T-helper 17 cell (primary cell): ENCODE results near the gene MZT2A. TPM values are rescaled to one million over a fixed set of nuclear protein-coding genes. Genes with fewer than 3 reads are reported as not detected.
"Not testable (repeated sequence)": the region's sequence is repeated elsewhere in the genome, so short reads cannot be mapped to it uniquely, and the experiment has no call there.

ENCODE experiments used
- ATAC-seq: fragments of 150-1000 bp; cut with Tn5 transposase; 2 replicates; pipeline ENCODE4 v1.10.0; 2021; ENCODE audit warnings: mild to moderate bottlenecking, moderate library complexity
- DNase-seq, 3 donors: peaks; one replicate each; pipeline versions ENCODE4 v3.0.0 to v3.0.0-alpha.2; 2020 to 2021
- H3K9me3 ChIP-seq: one replicate; pipeline ENCODE4 v1.7.0; 2013; ENCODE audit warnings: low read length, mild to moderate bottlenecking; ENCODE audit not compliant: control insufficient read depth, poor library complexity, severe bottlenecking
- H3K27ac Mint-ChIP-seq: one replicate; pipeline ENCODE4 v1.8.0; 2022; ENCODE audit warnings: mild to moderate bottlenecking, moderate library complexity, mixed read lengths
- H3K27me3 Mint-ChIP-seq: one replicate; pipeline ENCODE4 v1.8.0; 2022; ENCODE audit warnings: mixed read lengths
- H3K36me3 Mint-ChIP-seq: one replicate; pipeline ENCODE4 v1.8.0; 2022; ENCODE audit warnings: low read depth, mixed read lengths
- H3K4me1 Mint-ChIP-seq: one replicate; pipeline ENCODE4 v1.8.0; 2022; ENCODE audit warnings: mild to moderate bottlenecking, mixed read lengths
- H3K4me3 Mint-ChIP-seq: one replicate; pipeline ENCODE4 v1.8.0; 2022; ENCODE audit warnings: mild to moderate bottlenecking, moderate library complexity, mixed read lengths
- total RNA-seq, 4 donors: library from RNA in 2 of 4; stranded (reverse) in 2 of 4; gene quantifications; one replicate each; pipeline ENCODE4 v1.2.3 and lab custom pipeline; 2022 to 2026

The MZT2A gene
- total RNA-seq, 2 donors from 2014 or later = 58.4 to 89.1 TPM

DNA sequence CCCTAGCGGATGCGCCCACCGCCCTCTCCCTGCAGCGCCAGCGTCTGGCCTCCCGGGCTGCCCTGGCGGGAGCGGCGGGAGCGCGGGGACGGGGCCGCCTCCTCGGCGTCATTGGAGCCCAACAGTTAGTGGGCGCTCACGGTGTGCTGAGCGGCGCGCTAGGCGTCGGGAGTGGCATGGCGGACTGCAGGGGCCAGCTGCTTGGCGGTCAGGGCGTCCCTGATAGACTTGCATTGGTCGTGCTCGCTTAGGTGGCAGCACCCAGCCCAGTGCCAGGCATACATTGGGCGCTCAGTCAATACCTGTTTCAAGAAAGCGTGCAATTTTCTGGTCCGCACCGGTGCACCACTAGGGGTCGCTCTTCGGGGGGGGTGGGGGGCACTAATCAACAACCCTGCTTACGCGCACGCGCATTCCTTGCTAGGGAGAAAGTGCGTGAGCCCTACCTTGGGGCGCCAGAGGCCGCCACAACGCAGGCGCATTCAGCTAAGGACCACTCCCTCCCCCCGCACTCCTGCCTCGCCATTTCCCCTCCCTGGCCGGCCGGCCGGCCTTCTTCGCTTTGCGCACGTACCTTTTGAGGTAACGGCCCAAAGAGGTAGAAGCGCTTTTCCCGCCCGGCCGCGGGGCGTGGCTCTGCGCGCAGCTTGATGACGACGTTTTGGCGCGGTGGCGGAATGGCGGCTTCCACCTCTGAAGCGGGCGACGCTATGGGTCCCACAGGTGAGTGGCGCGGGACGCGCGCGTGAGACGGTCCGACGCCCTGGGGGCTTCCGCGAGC, 411 bp upstream of the MZT2A start:
- DNase-seq (peak; percentile 88), ATAC-seq (peak; percentile 78)
- Mint-ChIP-seq H3K4me3 (peak overlapping the region; percentile 94), H3K36me3 (peaks cover 3% of the 10 kb centered on the region), H3K27me3 (no peaks in the 10 kb centered on the region), H3K27ac (peak overlapping the region; percentile 98), H3K4me1 (peaks cover 17% of the 10 kb centered on the region)
- no peaks in the 10 kb centered on the region for H3K9me3 ChIP-seq

DNA sequence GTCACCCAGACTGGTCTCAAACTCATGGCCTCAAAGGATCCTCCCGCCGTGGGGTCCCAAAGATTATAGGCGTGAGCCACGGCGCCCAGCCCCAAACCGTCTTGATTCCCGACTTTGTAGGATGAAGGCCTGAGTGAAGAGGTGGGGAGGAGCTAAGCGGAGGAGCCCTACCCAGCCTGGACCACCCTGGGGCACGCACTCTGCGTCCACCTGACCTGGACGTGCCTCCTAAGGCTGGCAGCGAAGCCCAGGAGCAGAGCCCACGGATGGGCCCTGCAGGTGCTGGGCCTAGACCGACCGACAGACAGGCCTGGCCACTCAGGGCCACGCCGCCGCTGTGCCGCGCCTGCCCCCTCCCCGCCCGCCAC, 744 bp downstream of the MZT2A start:
- peak overlapping the region; percentile 91 for H3K27ac Mint-ChIP-seq
- DNase-seq, H3K36me3 Mint-ChIP-seq, H3K27me3 Mint-ChIP-seq, H3K9me3 ChIP-seq, ATAC-seq: not testable (repeated sequence)
- peak overlapping the region; percentile 89 for H3K4me3 Mint-ChIP-seq
- peaks cover 17% of the 10 kb centered on the region for H3K4me1 Mint-ChIP-seq

DNA sequence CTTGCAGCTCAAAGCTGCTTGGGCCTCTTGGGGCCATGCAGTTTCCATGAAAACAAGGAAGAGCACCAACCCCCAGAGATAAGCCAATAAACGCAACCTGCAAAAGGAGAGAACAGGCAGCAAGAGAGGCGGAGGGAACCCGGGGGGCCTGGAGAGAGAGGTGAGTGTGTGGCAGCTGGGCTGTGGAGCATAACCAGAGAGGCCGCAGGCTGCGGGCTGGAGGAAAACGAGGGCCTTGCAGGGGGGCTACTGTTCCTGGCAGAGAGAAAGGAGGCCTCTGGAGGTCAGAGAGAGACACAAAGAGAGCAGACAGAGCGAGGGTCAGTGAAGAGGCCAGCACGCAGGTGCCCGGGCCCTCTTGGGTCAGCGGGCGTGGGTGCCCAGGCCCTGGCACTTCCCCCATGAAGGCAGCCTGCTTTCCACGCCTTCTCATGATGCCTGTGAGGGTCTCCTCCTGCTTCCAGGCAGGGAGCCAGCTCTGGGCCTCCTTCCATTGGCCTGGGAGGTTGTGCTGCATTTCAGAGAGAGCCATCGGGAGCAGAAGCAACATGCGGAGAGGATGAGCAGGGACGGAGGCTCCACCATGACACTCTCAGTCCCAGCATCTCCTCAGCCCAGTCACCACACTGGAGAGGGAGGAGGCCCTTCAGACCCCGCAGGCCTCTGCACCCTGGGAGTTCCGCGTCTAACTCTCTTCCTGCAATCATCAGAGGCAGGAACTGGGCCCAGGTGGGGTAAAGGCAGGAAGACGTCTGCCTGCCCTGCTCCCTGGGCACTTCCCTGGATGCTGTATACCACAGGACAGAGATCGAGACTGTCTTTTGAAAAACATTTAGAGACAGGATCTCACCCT, 1.4 kb downstream of the MZT2A start:
- H3K27ac Mint-ChIP-seq = peak overlapping the region; percentile 91
- peaks cover 17% of the 10 kb centered on the region for H3K4me1 Mint-ChIP-seq
- peak in 1 of 3 donors; percentile 21 for DNase-seq

DNA sequence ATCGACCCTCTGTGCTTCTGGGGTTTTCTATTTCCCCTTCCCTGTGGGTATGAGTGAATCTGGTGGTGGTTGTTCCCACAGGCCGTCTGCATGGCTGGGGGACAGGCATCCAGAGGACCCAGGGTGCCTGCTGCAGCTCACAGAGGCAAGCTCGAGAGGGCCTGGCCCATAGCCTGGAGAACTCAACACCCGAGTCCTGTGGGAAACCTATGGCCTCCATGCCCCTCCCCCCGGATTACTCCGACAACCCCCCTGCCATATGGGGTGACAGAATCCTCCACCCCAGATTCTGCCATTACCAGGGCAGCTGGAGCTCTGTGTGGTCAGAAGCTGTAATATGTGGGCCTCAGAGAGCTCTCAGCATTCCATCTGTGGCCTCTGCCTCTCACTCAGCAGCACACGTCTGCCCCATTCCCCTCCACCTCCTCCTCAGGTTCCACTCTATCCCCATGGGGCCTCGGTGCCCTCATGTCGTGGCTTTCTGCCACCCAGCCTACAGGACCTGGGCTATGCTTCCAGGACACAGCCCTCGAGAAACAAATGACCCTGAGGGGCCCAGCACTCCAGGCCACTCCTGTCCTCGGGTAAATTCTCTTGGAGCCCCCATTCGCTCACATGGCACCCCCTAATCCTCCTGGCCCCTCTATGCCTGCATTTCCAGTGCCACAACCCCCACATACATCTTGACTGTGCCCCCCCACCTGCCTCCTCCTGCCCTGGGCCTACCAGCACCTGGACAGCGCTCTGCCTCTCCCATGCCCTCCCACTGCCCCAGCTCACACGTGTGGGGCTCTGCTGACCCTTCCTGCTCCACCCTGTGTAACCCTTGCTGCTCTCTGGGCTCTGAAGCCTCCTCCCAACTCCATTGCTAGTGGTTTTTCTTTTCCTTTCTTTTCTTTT, 3.6 kb downstream of the MZT2A start:
- DNase-seq (no peak), ATAC-seq (no peak)
- H3K4me3 Mint-ChIP-seq = no peak overlapping the region
- peaks cover 12% of the 10 kb centered on the region for H3K4me1 Mint-ChIP-seq
- H3K27ac Mint-ChIP-seq = peak overlapping the region; percentile 75
- no peaks in the 10 kb centered on the region for H3K9me3 ChIP-seq
- peaks cover 3% of the 10 kb centered on the region for H3K36me3 Mint-ChIP-seq
- no peaks in the 10 kb centered on the region for H3K27me3 Mint-ChIP-seq

More for the DNA sequence above, 1.4 kb downstream of the MZT2A start:
- H3K27me3 Mint-ChIP-seq, H3K9me3 ChIP-seq, H3K36me3 Mint-ChIP-seq, ATAC-seq: not testable (repeated sequence)
- H3K4me3 Mint-ChIP-seq = peak overlapping the region; percentile 89

DNA sequence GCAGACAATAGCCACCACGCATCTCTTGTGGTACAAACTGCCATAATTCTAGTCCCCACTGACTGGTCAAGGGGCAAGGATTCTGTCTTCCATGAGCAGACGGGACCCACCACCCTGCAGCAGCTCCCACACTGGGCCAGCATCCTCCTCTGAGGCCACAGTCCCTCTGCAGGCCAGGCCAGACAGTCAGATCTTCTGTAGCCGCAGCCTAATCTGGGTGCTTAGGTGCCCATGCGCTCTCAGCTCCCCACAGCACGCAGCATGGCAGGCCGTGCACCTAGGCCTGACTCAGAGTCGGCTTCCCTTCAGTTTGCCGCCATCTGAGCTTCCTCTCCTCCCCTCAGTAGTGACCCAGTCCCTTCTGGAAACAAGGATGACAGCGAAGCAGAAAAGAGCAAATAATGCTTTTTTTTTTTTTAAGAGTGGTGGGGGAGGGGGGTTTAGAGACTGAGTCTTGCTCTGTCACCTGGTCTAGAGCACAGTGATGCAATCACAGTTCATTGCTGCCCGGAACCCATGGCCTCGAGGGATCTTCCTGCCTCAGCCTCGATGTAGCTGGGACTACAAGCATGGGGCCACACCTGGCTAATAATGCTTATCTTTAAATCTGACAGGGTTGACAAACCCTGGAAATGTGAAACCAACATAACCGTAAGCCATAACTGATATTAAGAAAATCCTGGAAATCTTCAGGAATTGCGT, 5.8 kb downstream of the MZT2A start:
- not testable (repeated sequence) for H3K9me3 ChIP-seq, H3K36me3 Mint-ChIP-seq, H3K4me3 Mint-ChIP-seq, DNase-seq, H3K27ac Mint-ChIP-seq, ATAC-seq, H3K27me3 Mint-ChIP-seq
- peaks cover 16% of the 10 kb centered on the region for H3K4me1 Mint-ChIP-seq

DNA sequence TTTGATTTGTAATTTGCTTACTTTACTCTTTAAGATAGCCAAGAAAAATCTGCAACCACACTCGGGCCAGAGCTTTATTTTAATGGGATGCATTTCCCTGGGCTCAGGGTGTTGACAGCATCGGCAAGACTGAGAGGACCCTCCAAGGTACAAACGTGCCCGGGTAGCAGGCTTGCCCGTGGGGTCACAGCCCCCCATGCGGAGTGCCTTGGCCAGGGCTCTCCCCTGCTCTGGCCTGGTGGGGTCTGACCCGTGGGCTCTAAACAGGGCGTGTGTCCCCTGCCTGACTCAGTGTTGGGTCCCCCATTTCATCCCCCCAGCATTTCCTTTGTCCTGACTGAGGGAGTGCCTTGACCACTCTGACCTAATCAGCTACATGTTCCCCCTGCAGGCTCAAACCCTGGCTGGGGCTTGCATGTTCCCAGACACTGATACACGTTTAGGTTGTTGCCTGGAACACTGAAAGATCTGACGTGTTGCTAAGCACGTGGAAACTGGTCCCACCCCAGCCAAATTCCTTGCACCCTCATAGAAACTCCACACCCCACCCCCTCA, 7.2 kb downstream of the MZT2A start:
- not testable (repeated sequence) for H3K9me3 ChIP-seq, H3K4me3 Mint-ChIP-seq, H3K27ac Mint-ChIP-seq, H3K36me3 Mint-ChIP-seq, DNase-seq, ATAC-seq, H3K27me3 Mint-ChIP-seq
- H3K4me1 Mint-ChIP-seq = peaks cover 11% of the 10 kb centered on the region

DNA sequence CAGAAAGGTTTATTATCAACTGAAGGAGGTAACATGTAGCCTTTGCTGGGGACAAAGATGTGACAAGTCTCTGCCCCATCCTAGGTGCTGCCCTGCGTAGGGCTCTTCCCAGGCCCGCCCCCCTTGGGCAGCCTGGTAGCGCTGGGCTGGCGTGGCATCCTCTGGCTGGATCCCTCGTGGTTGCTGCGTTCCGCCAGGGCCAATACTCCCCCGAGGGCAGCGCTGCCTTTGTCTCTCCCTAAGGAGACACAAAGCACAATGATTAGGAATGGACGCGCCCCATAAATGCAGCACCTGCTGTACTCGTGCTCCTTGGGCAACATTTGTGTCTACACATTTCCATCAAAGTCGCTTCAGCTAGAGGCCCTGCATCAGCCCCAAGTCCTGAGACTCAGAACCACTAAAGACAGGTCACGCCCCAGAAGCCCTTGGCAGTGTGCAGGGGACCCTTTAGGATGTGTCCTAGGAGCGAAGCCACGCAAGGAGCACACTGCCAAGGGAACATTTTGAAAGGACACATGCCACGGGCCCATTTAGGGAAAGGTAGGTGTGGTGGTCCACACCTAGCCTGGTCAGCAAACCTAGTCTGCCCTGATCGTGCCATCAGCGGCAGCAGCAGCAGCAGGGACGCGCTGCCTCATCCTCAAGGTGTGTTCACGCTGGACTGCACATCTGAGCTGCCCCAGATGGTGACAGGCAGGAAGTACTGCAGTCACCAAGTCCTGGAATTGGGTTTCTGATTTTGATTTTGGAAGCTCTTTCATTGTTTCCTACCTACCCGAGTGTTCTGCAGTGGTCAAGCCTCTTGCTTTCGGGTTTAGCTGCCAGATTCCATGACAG, 8.0 kb downstream of the MZT2A start:
- not testable (repeated sequence) for H3K9me3 ChIP-seq, H3K4me1 Mint-ChIP-seq, H3K27me3 Mint-ChIP-seq, ATAC-seq, H3K36me3 Mint-ChIP-seq, H3K27ac Mint-ChIP-seq, DNase-seq, H3K4me3 Mint-ChIP-seq

DNA sequence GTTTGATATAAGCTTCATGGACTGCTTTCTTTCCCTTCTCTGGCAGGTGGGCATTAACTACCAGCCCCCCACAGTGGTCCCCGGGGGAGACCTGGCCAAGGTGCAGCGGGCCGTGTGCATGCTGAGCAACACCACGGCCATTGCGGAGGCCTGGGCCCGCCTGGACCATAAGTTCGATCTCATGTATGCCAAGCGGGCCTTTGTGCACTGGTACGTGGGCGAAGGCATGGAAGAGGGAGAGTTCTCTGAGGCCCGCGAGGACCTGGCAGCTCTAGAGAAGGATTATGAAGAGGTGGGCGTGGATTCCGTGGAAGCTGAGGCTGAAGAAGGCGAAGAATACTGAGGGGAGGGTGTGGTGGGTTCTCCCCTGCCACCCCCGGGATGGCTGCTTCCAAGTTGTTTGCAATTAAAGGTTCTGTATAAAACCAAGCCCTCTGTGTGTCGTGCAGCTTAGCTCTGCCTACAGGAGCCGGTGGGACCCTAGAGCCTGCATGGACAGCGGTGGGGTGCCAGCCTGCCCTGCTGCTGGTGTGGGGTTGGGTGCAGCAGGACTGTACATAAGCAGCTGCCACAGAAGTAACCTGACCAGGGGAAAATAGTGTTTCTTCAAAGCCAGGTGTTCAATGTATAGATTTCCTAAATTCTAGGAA, 9.6 kb downstream of the MZT2A start:
- H3K9me3 ChIP-seq, H3K4me1 Mint-ChIP-seq, H3K27me3 Mint-ChIP-seq, H3K4me3 Mint-ChIP-seq, H3K36me3 Mint-ChIP-seq, H3K27ac Mint-ChIP-seq, DNase-seq, ATAC-seq: not testable (repeated sequence)

DNA sequence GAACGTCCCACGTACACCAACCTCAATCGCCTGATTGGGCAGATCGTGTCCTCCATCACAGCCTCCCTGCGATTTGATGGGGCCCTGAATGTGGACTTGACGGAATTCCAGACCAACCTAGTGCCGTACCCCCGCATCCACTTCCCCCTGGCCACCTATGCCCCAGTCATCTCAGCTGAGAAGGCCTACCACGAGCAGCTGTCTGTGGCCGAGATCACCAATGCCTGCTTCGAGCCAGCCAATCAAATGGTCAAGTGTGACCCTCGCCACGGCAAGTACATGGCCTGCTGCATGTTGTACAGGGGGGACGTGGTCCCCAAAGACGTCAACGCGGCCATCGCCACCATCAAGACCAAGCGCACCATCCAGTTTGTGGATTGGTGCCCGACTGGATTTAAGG, 11.8 kb downstream of the MZT2A start:
- not testable (repeated sequence) for H3K27ac Mint-ChIP-seq, H3K4me3 Mint-ChIP-seq, DNase-seq, ATAC-seq, H3K27me3 Mint-ChIP-seq, H3K4me1 Mint-ChIP-seq, H3K36me3 Mint-ChIP-seq, H3K9me3 ChIP-seq

DNA sequence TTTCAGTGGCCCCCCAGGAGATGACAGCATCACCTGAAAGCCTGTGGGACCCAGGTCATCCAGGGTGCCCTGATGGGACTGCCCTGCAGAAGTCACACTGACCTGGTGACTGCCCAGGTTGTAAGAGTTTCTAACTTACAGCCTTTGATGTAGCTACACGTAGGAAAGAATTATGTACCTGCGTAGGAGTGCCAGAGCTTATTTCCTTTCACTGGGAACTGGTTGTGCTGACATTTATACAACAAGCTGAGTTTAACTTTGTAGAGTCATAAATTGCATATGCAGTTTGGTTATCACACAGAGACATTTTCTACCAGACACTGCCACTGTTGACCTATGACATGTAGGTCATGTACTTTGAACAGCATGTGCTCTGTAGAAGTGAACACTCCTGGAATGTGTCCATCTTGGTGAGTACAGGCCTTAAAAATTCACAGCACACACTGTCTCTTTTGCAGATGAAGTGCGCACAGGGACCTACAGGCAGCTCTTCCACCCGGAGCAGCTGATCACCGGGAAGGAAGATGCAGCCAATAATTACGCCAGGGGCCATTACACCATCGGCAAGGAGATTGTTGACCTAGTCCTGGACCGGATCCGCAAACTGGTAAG, 13.2 kb downstream of the MZT2A start:
- H3K4me1 Mint-ChIP-seq, H3K27me3 Mint-ChIP-seq, H3K4me3 Mint-ChIP-seq, ATAC-seq, DNase-seq, H3K36me3 Mint-ChIP-seq, H3K27ac Mint-ChIP-seq, H3K9me3 ChIP-seq: not testable (repeated sequence)
